HG02884 (cell line): ENCODE measurements around the gene EN2.
"Not testable (repeated sequence)": the region's sequence is repeated elsewhere in the genome, so short reads cannot be mapped to it uniquely, and the experiment has no call there.

Experiments used
- ATAC-seq: cut with Tn5 transposase; IDR thresholded peaks from one replicate; pipeline ENCODE4 v1.9.1; 2021; ENCODE audit warnings: mild to moderate bottlenecking, moderate library complexity; ENCODE audit not compliant: unreplicated experiment

Gene EN2

GRCh38 chr7:155425887-155426286, 32.0 kb upstream of the EN2 start:
- no peak for ATAC-seq

GRCh38 chr7:155426543-155427410, 31.2 kb upstream of the EN2 start:
- no peak for ATAC-seq

- ATAC-seq, result no peak
These were observed 30.4 kb upstream of the EN2 start for GRCh38 chr7:155427411-155428038.

GRCh38 chr7:155428171-155428834, 29.6 kb upstream of the EN2 start:
- no peak for ATAC-seq

GRCh38 chr7:155429651-155430050, 28.3 kb upstream of the EN2 start:
- ATAC-seq, result no peak

- no peak for ATAC-seq
These were observed 27.3 kb upstream of the EN2 start for GRCh38 chr7:155430606-155431005.

GRCh38 chr7:155431231-155431630, 26.7 kb upstream of the EN2 start:
- no peak for ATAC-seq

GRCh38 chr7:155431711-155432110, 26.2 kb upstream of the EN2 start:
- no peak for ATAC-seq

- no peak for ATAC-seq
These were observed 22.8 kb upstream of the EN2 start for GRCh38 chr7:155435110-155435509.

- ATAC-seq, result no peak
These were observed 20.1 kb upstream of the EN2 start for GRCh38 chr7:155437836-155438235.

- ATAC-seq, result no peak
These were observed 19.2 kb upstream of the EN2 start for GRCh38 chr7:155438777-155439176.

GRCh38 chr7:155439311-155440017, 18.5 kb upstream of the EN2 start:
- ATAC-seq, result no peak

- no peak for ATAC-seq
These were observed 17.9 kb upstream of the EN2 start for GRCh38 chr7:155440018-155440410.

- ATAC-seq, result no peak
These were observed 16.1 kb upstream of the EN2 start for GRCh38 chr7:155441856-155442255.

- no peak for ATAC-seq
These were observed 13.2 kb upstream of the EN2 start for GRCh38 chr7:155444746-155445145.

- ATAC-seq, result not testable (repeated sequence)
These were observed 12.3 kb upstream of the EN2 start for GRCh38 chr7:155445606-155446005.

GRCh38 chr7:155447603-155448002, 10.3 kb upstream of the EN2 start:
- no peak for ATAC-seq

GRCh38 chr7:155448632-155449007, 9.3 kb upstream of the EN2 start:
- no peak for ATAC-seq

GRCh38 chr7:155449008-155449868, 8.7 kb upstream of the EN2 start:
- no peak for ATAC-seq

GRCh38 chr7:155449869-155450557, 7.9 kb upstream of the EN2 start:
- no peak for ATAC-seq
